Prostate gland (tissue), 2 donors: ENCODE measurements around the gene BABAM2. TPM values are rescaled to one million over a fixed set of nuclear protein-coding genes. Genes with fewer than 3 reads are reported as not detected.

Experiments
- DNase-seq: peaks from one replicate; pipeline ENCODE4 v3.0.0-alpha.2; 2019; ENCODE audit warnings: low spot score
- H3K27ac ChIP-seq, 2 donors: fragments of 200-600 bp; sonication (generic); 2 replicates each; pipeline ENCODE4 v1.5.1; 2017 to 2019
- H3K27me3 ChIP-seq: fragments of 200-600 bp; sonication (generic); replicated peaks from 2 replicates; pipeline ENCODE4 v1.5.1; 2019; ENCODE audit not compliant: insufficient read depth
- H3K36me3 ChIP-seq, 2 donors: fragments of 200-600 bp; sonication (generic); 1 replicate in 1 of 2; 2 replicates in 1 of 2; pipeline versions ENCODE4 v1.5.1 to v1.8.1; 2017 to 2019
- H3K4me1 ChIP-seq: fragments of 200-600 bp; sonication (generic); replicated peaks from 2 replicates; pipeline ENCODE4 v1.5.1; 2019
- H3K4me3 ChIP-seq, 2 donors: fragments of 200-600 bp; sonication (generic); 2 replicates each; pipeline ENCODE4 v1.5.1; 2017 to 2019
- H3K9me3 ChIP-seq: fragments of 200-600 bp; sonication (generic); 2 replicates; pipeline ENCODE4 v1.5.1; 2017
- CTCF ChIP-seq, 4 experiments: fragments of 200-600 bp in 2 of 4; fragments of 450-650 bp in 2 of 4; sonication (generic) in 2 of 4; IDR thresholded peaks; 1 replicate in 3 of 4; 2 replicates in 1 of 4; pipeline ENCODE4 v1.5.1; 2016 to 2019; ENCODE audit warnings: antibody characterized with exemption in 4 of 4, mild to moderate bottlenecking in 2 of 4, moderate library complexity in 2 of 4
- POLR2A ChIP-seq: fragments of 450-650 bp; IDR thresholded peaks from one replicate; pipeline ENCODE4 v1.6.1; 2016; ENCODE audit warnings: antibody characterized with exemption, mild to moderate bottlenecking
- POLR2AphosphoS5 ChIP-seq: sonication (generic); formaldehyde crosslinking; IDR thresholded peaks from one replicate; pipeline ENCODE4 v1.6.1; 2017; ENCODE audit warnings: antibody characterized with exemption
- WGBS: methylation state at CpG from one replicate; pipeline ENCODE4 v1.1.5; 2018; 5-methylcytosine and 5-hydroxymethylcytosine counted together
- intact Hi-C: fragments of 100-400 bp; cut with DNase I; formaldehyde crosslinking; loops from one replicate; pipeline ENCODE4 v1.14.2; 2022
- total RNA-seq, 2 donors: library from RNA; depleted of rRNA; stranded (reverse); fragments of >200 nt; gene quantifications; one replicate each; pipeline ENCODE4 v1.1.0, GENCODE V29; 2016

BABAM2 gene
- total RNA-seq, 2 donors from 2014 or later = 35.8 to 37.3 TPM

DNA sequence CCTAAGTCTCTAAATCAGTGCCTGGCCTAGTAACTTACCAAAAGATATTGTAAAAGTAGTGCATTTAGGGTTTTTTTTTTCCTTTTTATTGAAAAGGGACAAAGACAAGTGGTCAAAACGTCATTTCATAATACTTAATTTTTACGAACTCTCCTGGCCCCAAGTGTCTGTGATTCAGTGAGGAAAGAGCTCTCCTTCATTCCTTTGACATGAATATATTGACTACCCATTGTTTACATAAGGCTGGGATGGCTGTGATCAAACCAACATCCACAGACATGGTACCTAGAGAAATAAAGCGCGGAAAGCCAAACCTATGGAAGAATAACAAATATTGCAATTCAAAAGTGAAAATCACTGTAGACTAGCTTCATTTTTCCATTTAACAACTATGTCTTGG is 198.4 kb downstream of the BABAM2 start:
- Histone ChIP-seq H3K4me1 (peaks cover 7% of the 10 kb centered on the region), H3K36me3 (no peaks in the 10 kb centered on the region), H3K27ac (no peak overlapping the region), H3K4me3 (no peak overlapping the region), H3K27me3 (no peaks in the 10 kb centered on the region), H3K9me3 (no peaks in the 10 kb centered on the region)
- TF ChIP-seq POLR2A = no peak
- no peak for TF ChIP-seq POLR2AphosphoS5
- no peak for TF ChIP-seq CTCF (IDR thresholded peaks at IDR 0.05)
- intact Hi-C loops = loop anchor here (10.0 kb wide), 1 partner anchor 306 kb away; the partner anchor contains the start of gene FOSL2
- 92% methylated on average over 4 of the region's 4 CpGs for WGBS
- no peak for DNase-seq

GRCh38 chr2:28089486-28089885 is 199.0 kb downstream of the BABAM2 start:
- H3K27me3 ChIP-seq = no peaks in the 10 kb centered on the region
- 41% methylated on average over 1 of the region's 1 CpG for WGBS
- no peaks in the 10 kb centered on the region for H3K36me3 ChIP-seq
- no peak overlapping the region for H3K27ac ChIP-seq
- H3K9me3 ChIP-seq = no peaks in the 10 kb centered on the region
- no peak overlapping the region for H3K4me3 ChIP-seq
- intact Hi-C loops = loop anchor here (10.0 kb wide), 1 partner anchor 305 kb away; the partner anchor contains the start of gene FOSL2
- peaks cover 7% of the 10 kb centered on the region for H3K4me1 ChIP-seq
- no peak for DNase-seq
- TF ChIP-seq CTCF (IDR thresholded peaks at IDR 0.05) = no peak
- no peak for TF ChIP-seq POLR2A
- TF ChIP-seq POLR2AphosphoS5 = peak; percentile 14

DNA sequence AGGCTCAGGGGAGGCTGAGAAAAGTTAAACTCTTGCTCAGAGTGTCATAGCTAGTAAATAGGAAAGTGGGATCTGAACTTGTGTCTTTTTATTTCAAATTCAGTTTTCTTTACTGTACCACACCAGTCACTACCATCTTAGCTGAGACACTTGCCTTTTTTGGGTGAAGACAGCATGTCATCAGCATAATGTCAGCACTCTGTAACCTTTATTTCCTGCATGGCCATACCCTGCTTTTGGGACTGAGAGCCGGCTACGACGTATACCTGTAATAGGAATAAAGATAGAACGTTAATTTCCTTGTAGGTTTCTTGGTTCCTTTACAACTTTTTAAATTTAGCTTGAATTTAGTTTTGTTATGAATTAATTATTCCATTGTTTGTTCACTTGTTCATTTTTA is 202.8 kb downstream of the BABAM2 start:
- intact Hi-C loops = loop anchor here (5.0 kb wide), 1 partner anchor 54 kb away; no protein-coding TSS in a partner anchor
- no peaks in the 10 kb centered on the region for H3K9me3 ChIP-seq
- WGBS = 97% methylated on average over 4 of the region's 4 CpGs

DNA sequence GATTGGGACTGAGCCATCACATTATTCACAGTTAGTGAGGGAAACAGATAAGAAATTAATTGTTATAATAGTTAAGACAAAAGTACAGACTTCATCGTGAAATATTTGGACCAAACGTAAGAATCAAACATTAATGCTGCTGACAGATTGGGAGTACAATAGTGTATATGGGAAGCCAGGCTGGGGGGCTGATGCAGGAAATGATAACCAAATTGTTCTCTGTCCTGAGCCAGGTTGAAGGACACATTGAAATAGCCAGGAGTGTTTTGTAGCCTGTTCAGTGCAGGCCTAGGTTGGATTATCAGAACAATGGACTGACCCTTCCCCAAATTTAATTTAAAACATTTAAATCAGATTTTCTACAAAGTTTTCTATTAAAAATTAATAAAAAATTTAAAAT is 203.2 kb downstream of the BABAM2 start:
- H3K36me3 ChIP-seq = no peaks in the 10 kb centered on the region
- H3K4me1 ChIP-seq = no peaks in the 10 kb centered on the region
- intact Hi-C loops = loop anchor here (5.0 kb wide), 1 partner anchor 54 kb away; no protein-coding TSS in a partner anchor
- no peak for DNase-seq
- H3K4me3 ChIP-seq = no peak overlapping the region
- TF ChIP-seq CTCF (IDR thresholded peaks at IDR 0.05) (no peak), POLR2A (no peak), POLR2AphosphoS5 (no peak)
- 78% methylated on average over 2 of the region's 2 CpGs for WGBS
- no peaks in the 10 kb centered on the region for H3K27me3 ChIP-seq
- no peak overlapping the region for H3K27ac ChIP-seq
- no peaks in the 10 kb centered on the region for H3K9me3 ChIP-seq

More for the DNA sequence above, 202.8 kb downstream of the BABAM2 start:
- Histone ChIP-seq H3K4me1 (no peaks in the 10 kb centered on the region), H3K4me3 (no peak overlapping the region), H3K27me3 (no peaks in the 10 kb centered on the region), H3K27ac (no peak overlapping the region), H3K36me3 (no peaks in the 10 kb centered on the region)
- no peak for DNase-seq
- TF ChIP-seq POLR2AphosphoS5 = no peak
- TF ChIP-seq CTCF (IDR thresholded peaks at IDR 0.05) = no peak
- TF ChIP-seq POLR2A = no peak

- intact Hi-C loops = loop anchor here (5.0 kb wide), 1 partner anchor 53 kb away; no protein-coding TSS in a partner anchor
- WGBS = 45% methylated on average over 3 of the region's 3 CpGs
- H3K27ac ChIP-seq = no peak overlapping the region
- no peaks in the 10 kb centered on the region for H3K36me3 ChIP-seq
- no peaks in the 10 kb centered on the region for H3K27me3 ChIP-seq
- no peaks in the 10 kb centered on the region for H3K4me1 ChIP-seq
- no peak for TF ChIP-seq CTCF (IDR thresholded peaks at IDR 0.05)
- no peak for TF ChIP-seq POLR2AphosphoS5
- TF ChIP-seq POLR2A = no peak
- H3K9me3 ChIP-seq = no peaks in the 10 kb centered on the region
- no peak for DNase-seq
- H3K4me3 ChIP-seq = no peak overlapping the region
These were observed 204.2 kb downstream of the BABAM2 start for GRCh38 chr2:28094739-28095138.
